EH (cell line): ENCODE data around the gene INSIG2.
"Not testable (repeated sequence)": the region's sequence is repeated elsewhere in the genome, so short reads cannot be mapped to it uniquely, and the experiment has no call there.

ENCODE experiments used
- DNase-seq: peaks from one replicate; pipeline ENCODE4 v3.0.0-alpha.2; 2015; ENCODE audit warnings: low read depth

INSIG2 gene

GRCh38 chr2:118061135-118061955 lies 26.9 kb upstream of the INSIG2 start:
- DNase-seq: peak; percentile 63

GRCh38 chr2:118062048-118062447 lies 26.2 kb upstream of the INSIG2 start:
- peak; percentile 44 for DNase-seq

DNA sequence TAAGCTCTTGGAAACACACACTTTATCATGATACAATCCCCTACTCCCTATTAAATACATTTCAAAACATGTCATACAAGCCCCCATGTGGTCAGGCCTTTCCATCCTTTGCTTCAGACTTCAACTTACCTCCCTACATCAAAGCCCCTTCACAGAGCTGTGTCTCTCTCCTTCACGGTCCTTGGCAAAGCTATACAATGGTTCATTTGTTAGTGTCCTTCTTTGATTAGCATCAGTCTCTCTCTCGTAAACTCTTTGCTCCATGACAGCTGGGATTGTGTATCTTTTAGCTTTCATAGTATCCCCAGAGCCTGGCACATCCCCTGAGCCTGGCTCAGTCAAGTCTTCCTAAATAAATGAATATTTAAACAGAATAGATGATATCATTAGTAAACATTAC lies 25.6 kb upstream of the INSIG2 start:
- no peak for DNase-seq

DNA sequence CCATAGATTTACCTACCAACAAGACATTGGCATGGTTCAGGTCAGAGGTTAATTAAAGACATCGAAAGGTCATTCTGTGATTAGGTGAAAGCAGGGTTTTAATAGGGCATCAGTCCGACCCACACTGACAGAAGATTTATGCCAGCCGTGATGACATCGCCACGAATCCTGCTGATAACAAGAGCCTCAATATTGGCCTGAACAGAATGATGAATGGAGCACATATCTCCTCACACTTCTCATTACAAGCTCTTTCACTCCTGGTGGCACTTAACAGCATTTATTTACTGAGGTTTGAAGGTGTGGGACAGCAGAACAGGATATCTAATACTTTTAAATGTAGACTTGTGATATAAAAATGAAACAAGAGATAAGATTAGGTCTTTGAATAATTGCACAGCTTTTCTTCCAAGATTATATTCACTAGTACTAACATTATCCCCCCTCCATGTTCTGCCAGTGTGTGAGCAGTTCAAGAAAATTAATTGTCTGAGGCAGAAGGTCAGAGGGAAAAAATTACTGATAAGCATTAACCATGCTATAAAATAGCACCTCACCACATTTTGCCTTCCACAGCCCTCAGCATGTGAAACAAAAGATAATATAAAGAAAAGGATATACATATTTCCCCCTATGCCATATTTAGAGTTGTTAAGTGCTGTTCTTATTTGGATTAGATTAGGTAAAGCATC lies 23.1 kb upstream of the INSIG2 start:
- no peak for DNase-seq

- DNase-seq: no peak
Measured at GRCh38 chr2:118065921-118066511, 22.3 kb upstream of the INSIG2 start.

DNA sequence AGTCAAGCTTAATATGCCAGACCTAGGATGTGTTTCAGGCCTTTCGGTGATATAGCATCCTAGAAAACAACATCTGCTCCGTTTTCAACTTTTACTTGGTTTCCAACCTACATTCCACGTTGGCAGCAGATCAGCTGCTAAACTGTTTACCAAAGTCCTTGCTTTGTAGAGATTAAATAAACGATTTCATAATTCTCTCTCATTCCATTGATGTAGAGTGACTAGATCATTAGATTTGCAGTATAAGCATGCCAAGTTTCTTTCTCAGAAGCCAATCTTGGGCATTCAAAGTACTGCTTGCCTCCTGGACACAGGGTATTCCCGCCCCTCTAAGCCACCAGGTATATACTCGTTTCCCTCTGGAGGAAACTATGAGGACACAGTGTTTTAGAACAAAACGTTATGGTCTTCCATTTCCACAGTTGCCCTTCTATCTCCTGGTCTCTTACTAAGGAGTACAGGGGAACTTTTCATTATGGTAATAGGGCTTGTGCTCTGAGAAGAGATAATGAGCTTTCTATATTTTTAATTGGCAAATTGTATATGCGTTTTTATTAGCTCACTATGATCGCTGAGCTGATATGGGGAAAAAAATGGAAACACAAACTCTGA lies 10.5 kb upstream of the INSIG2 start:
- DNase-seq: no peak

DNA sequence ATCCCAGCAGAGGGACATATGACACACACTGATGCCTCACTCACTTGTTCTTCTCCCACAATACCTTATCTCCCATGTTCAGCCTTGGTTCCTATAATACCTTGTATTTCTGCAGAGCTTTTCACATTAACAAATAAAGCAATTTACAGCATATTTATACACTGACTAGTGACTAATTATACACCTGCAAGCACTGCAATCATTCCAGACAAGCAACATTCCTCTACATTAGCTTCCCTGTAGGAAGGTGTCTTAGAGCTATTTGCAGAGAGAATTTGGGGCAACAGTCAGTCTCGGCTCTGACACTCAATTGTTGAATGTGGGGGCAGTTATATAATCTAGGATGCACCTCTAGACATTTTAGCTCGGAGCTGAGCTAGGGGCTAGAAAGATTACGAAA lies 9.5 kb upstream of the INSIG2 start:
- no peak for DNase-seq

GRCh38 chr2:118084491-118085089 lies 3.7 kb upstream of the INSIG2 start:
- DNase-seq: no peak

DNA sequence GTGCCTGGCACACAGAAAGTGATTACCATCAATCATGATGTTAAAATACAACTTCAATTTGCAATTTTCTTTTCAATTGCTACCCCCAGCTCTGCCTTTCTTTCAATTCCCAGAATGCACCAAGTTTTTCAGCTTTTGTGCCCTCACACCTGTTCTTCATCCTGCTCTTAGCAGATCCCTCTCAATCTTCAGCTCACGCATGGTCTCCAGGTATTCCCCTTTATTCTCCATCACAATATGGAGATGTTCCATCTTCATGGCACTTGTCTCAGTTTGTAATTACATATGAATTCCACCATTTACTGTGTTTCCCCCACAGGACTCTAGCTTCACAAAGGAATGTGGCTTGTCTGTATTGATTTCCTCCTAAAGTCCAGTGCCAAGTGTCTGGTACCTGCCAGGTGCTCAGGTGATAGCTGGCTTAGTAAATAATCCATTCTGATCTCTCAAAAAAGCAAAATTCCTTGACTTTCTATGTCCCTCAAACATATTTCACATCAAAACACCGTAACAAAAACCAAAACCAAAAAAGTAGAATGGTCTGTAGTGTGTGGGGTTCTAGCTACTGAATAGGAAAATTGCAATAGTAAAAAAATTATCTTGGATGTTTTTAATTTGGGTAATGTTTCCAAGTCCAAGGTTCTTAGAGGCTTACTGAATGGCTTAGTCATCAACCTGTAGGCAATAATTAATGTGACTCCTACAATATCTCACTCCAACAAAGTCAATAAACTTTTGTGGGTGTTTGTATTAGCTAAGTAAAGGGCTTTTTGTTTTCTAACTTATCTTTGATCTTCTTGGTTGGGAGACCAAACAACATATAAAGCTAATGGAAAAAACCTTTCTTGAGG lies 2.9 kb upstream of the INSIG2 start:
- DNase-seq: no peak

DNA sequence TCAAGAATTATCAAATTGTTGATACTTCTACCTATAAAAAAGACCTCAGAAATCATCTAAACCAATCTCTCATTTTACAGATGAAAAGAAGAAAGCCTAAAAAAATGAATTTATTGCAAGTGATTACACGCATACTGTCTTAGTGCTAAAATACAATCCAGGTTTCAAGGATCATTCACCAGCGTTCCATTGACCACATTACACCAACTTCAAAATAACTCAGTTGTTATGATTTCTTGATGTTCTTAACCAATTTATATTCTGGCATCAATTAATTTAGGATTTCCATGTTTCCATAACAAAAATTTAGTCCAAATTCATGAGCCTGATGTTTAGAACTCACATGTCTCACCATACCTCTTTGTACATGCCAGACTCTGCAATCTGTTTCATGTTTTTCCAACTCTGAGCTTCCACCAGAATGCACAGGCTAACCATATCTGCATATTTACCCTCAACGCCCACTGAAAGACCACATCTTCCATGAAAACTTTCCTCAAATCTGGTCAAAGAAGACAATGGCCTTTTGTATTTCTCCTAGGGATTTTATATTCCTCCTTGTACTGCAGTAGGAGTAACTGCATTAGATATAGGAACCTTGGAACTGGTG lies 2.1 kb upstream of the INSIG2 start:
- no peak for DNase-seq

- peak; percentile 54 for DNase-seq
Measured at GRCh38 chr2:118089139-118089800, 999 bp downstream of the INSIG2 start.

DNA sequence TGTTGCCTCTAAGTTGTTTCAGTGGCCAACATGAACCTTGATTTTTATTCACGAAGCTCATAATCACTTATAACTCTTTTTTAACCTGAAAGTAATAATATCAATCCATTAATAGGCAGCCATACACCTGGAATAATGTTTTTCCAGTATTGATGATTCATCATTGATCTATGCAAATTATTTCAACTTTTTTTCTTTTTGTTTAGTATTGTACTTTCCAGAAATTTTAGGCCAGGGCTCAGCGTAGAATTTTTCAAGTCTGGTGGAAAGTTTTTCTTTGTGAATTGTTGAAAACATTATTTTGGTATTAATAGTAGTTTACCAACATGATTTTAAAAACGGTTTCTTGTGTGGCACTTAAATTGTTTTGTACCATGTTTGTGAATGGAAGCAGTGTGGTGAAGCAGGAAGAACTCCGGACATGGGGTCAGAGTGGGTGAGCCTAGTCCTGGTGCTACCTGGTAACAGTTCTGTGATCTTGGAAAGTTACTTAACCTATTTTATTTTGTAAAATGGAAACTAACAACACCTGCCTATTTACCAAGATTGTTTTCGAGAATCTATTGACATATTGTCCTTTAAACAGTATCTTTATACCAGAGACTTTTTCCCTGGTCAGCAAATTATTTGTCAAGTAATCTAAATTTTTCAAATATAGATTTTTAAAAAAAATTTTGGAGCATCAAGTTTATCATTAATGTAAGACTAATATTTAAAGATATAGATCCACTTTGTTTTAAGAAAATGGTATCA lies 2.3 kb downstream of the INSIG2 start:
- no peak for DNase-seq

- DNase-seq: no peak
Measured at GRCh38 chr2:118091140-118091478, 2.8 kb downstream of the INSIG2 start.

DNA sequence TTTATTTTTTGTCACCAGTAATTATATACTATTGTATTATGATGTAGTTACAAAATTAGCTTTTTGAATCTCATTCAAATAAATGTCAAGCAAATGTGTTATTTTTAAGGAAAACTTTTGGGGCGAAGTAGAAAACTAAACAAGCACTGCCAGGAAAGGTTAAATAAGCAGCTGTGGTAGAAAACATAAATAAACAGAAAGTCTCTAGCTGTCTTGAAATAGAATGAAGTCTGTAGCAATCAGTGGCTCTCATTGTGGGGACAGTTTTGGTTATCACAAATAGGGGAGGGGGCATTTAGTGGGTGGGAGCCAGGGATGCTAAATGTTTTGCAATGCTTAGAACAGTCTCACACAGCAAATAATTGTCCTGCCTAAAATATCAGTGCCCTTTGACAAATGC lies 3.4 kb downstream of the INSIG2 start:
- DNase-seq: no peak

- not testable (repeated sequence) for DNase-seq
Measured at GRCh38 chr2:118094102-118094501, 5.8 kb downstream of the INSIG2 start.

GRCh38 chr2:118094503-118094902 lies 6.2 kb downstream of the INSIG2 start:
- no peak for DNase-seq

GRCh38 chr2:118095610-118096009 lies 7.3 kb downstream of the INSIG2 start:
- DNase-seq: no peak

DNA sequence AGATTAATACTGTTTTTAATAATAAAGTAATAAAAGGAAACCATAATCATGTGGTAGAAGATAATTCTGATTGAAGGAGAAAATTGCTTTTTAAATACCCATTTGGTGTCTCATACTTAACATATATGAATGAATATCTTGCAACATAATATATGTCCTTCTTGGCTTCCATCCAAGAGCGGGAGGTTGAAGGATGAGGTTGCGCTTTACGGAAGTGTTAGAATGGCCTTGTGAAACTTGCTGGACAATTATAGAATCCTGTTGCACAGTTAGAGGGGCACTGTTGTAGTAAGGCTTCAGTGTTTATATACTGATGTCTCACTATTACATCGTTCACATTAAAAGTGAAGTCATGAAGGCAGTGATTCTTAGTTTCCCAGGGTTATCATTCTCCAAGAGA lies 9.4 kb downstream of the INSIG2 start:
- no peak for DNase-seq

DNA sequence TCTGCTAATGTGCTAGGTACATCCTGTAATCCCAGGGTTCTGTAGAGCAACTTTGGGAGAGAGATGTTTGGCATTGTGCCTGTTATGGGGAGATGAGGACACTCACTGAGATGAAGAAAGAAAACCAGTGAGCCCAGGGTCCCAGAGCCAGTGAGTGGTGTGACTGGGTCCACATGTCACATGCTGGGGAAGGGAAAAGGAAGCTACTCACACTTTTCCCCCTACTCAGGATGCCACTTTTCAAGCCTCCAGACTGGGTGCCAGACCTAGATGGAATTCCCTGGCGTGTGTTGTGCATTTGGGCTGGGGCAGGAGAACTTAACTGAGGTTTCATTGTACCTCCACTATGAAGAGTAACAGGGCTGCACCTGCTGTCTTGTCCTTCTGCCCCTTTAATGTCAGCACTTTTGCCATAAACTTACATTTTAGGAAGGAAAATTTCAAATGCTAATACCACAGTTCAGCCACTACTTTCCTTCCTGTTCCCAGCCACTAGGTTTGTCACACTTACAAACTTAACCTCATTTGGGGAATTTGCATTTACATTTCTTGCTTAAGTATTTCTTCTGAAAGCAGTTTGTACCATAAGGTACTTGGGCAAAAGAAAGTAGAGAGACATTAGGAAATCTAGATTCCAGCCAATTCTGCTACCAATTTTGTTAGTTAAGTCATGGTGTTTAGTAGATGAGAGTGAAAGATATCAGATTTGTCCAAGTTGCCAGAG lies 10.2 kb downstream of the INSIG2 start:
- DNase-seq: no peak
